ENCODE data around the gene LSAMP.

Gene LSAMP

DNA sequence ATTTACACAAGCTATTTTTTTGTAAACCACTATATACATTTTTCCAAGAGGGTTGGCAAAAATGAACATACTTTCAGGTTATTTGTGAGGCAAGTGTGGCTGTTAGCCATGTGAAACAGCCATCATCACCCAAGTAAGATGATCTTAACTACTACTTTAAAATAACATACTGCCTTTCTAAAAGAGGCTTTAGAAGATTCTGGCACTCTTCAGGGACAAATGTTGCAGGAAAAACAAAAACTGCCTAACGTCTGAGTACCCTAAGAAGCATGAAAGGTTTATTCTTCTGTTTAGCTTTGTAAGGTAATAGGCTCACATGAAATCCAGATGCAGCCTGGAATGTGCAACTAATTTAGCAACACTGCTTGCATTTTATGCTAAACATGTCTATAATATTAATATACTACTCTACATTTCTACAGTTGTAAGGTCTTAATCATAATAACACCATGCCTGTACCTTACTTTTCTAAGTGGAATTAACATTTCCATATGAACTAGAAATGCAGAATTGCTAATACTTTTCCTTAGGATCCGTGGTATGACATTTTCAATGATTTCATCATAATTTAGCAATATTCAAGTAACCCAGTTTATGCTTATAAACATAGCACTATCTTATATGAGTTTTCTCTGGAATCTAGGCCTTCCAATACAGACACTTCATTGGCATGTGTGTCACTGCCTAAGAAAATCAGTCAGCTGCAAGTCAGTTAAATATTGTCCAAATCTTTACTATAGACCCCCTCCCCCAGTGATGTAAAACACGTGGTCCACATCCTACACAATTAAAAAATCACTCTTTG, 4.5 kb upstream of the LSAMP start:
- H3K27ac ChIP-seq (ENCODE audit: low read length) = no peak overlapping the region
- no peaks in the 10 kb centered on the region for H3K9me3 ChIP-seq (ENCODE audit: insufficient read depth, low read depth, low read length)
- no peaks in the 10 kb centered on the region for H3K36me3 ChIP-seq (ENCODE audit: insufficient read depth, low read depth, low read length)
- H3K27me3 ChIP-seq (ENCODE audit: insufficient read depth, low read length) = peaks cover under 1% of the 10 kb centered on the region; the same call in 1 of the 2 replicates
- peaks cover 10% of the 10 kb centered on the region; the same call in 1 of the 2 replicates for H3K4me1 ChIP-seq (ENCODE audit: insufficient read depth, low read length)
- H3K9ac ChIP-seq (ENCODE audit: low read depth, low read length) = no peak overlapping the region
- H3K4me3 ChIP-seq (ENCODE audit: low read length) = no peak overlapping the region

DNA sequence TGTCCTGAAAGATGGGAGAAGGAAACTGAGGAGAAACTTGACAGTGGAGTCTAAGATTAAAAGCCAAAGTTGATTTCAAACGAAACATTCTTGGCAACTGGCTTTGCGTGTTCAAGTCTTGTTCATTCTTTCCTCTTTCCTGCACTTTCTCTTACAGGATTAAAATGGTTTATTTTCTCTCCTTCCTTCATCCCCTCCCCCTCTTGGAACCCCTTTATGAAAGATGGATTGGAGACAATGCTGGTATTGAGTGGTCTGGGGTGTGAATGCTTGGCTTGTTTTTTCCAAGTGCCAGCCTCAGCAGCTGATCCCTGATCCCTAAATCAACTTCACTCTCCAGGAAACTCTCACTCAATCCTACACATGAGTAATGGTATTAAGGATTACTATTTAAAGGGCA, 703 bp upstream of the LSAMP start:
- Histone ChIP-seq H3K4me1 (ENCODE audit: insufficient read depth, low read length) (peaks cover 23% of the 10 kb centered on the region), H3K36me3 (ENCODE audit: insufficient read depth, low read depth, low read length) (no peaks in the 10 kb centered on the region), H3K9ac (ENCODE audit: low read depth, low read length) (peak overlapping the region; percentile 16; the same call in 1 of the 2 replicates), H3K4me3 (ENCODE audit: low read length) (peak overlapping the region; percentile 55; the same call in 1 of the 2 replicates), H3K9me3 (ENCODE audit: insufficient read depth, low read depth, low read length) (no peaks in the 10 kb centered on the region), H3K27ac (ENCODE audit: low read length) (no peak overlapping the region), H3K27me3 (ENCODE audit: insufficient read depth, low read length) (peaks cover 17% of the 10 kb centered on the region)

DNA sequence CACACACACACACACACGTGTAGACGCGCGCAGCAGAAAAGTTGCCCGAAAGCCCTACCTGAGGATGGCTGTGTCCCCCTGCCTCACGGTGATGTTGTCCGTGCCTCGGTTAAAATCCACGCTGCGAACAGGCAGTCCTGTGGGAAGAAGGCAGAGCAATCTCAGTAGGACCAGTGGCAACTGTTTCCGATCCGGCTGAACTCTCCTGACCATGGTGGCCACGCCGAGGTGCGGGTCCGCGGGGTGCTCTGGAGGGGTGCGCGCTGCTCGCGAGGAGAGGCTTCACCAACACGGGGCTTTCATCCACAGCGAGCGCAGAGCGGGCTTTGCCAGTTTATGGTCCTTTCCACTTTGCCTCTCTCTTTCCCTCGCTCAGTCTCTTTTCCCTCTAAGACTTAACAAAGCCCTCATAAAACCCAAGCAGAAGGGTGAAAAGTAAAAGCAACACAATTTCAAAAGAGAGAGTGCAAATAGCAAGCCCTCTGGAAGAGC, 422 bp downstream of the LSAMP start:
- Histone ChIP-seq H3K4me3 (ENCODE audit: low read length) (peak overlapping the region; percentile 85), H3K4me1 (ENCODE audit: insufficient read depth, low read length) (peaks cover 23% of the 10 kb centered on the region), H3K9me3 (ENCODE audit: insufficient read depth, low read depth, low read length) (no peaks in the 10 kb centered on the region), H3K9ac (ENCODE audit: low read depth, low read length) (peak overlapping the region; percentile 72; the same call in 1 of the 2 replicates), H3K27me3 (ENCODE audit: insufficient read depth, low read length) (peaks cover 17% of the 10 kb centered on the region), H3K36me3 (ENCODE audit: insufficient read depth, low read depth, low read length) (no peaks in the 10 kb centered on the region), H3K27ac (ENCODE audit: low read length) (no peak overlapping the region)

DNA sequence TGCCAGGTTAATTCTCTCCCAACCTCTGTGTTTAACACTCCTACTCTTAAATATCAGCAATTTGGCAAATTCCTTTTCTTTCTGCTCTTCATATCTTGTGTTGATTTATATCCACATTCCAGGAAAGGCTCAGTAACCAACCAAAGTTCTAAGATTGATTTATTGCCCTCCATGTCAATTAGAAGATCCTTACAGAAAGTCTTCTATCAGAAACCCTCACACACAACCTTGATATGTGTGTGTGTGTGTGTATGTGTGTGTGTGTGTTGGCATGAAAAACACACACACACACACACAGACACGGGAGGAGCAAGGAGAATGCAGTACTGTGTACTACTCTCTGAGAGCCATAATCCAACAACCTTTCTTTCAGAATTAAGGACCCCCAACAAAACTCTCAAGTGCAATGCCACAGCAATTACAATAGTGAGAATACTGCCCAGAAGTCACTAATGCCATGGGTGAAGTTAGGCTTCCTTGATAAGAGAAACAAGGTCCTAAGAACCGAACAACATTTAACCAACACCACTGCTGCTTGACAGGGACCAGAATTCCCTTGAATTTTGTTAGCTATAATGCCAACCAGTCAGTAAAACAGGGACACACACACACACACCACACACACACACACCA, 1.1 kb downstream of the LSAMP start:
- peak overlapping the region; percentile 72; the same call in 1 of the 2 replicates for H3K9ac ChIP-seq (ENCODE audit: low read depth, low read length)
- peaks cover 23% of the 10 kb centered on the region for H3K4me1 ChIP-seq (ENCODE audit: insufficient read depth, low read length)
- no peaks in the 10 kb centered on the region for H3K9me3 ChIP-seq (ENCODE audit: insufficient read depth, low read depth, low read length)
- peaks cover 17% of the 10 kb centered on the region for H3K27me3 ChIP-seq (ENCODE audit: insufficient read depth, low read length)
- H3K27ac ChIP-seq (ENCODE audit: low read length) = no peak overlapping the region
- H3K36me3 ChIP-seq (ENCODE audit: insufficient read depth, low read depth, low read length) = no peaks in the 10 kb centered on the region
- H3K4me3 ChIP-seq (ENCODE audit: low read length) = peak overlapping the region; percentile 85

DNA sequence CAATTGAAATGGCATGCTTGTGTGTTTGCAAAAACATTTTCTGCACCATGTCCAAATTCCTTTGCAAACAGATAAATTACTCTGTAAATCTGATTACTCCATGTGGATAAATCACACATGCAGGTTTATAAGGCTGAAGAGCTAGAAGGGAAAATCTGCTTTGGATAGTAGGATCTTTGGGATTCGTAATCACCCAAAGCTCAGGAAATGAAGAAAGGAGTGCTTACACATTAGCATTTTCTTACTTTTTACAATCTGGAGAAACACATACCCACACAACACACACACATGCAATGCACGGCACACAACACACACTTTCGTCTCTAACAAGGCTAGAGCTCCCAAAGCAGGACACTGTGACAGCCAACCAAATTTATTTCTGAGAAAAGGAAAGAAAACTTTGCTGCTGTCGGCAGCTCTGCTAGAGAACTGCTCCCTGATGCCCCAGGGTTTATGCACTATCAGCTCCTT, 2.1 kb downstream of the LSAMP start:
- Histone ChIP-seq H3K27me3 (ENCODE audit: insufficient read depth, low read length) (peaks cover 17% of the 10 kb centered on the region), H3K4me3 (ENCODE audit: low read length) (peak overlapping the region; percentile 85), H3K4me1 (ENCODE audit: insufficient read depth, low read length) (peaks cover 23% of the 10 kb centered on the region), H3K36me3 (ENCODE audit: insufficient read depth, low read depth, low read length) (no peaks in the 10 kb centered on the region), H3K9ac (ENCODE audit: low read depth, low read length) (peak overlapping the region; percentile 42; the same call in 1 of the 2 replicates), H3K9me3 (ENCODE audit: insufficient read depth, low read depth, low read length) (no peaks in the 10 kb centered on the region), H3K27ac (ENCODE audit: low read length) (no peak overlapping the region)

DNA sequence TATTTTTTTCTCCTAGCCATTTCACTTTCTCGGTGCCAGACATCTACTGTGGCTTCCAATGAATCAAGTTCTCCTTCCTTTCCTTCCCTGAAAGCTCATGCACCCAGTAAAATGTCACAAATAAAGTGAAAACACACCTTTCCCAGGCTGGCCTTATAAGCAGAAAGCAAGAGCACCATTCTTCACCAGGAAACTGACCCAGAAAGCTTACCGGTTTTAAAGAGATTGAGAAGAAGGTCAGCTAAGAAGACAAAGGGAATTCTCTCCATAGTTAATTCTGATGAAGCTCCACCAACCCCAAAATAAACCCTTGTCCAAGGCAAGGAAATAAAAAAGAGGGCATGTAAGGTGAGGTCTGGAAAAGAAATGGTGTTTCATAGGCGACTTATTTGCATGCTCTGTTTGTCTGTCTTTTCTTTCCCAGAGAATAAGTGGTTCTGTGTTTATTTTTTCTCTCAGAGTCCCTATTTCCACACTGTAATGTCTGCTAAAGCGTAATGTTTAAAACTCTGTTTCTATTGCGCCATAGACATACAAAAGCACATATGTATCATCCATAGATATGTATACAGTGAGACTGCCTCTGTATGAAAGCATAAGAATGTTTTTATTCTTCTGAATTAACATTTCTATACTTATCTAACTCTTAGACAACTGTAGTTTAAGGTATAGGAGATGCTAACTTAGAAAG, 2.8 kb downstream of the LSAMP start:
- peaks cover 23% of the 10 kb centered on the region for H3K4me1 ChIP-seq (ENCODE audit: insufficient read depth, low read length)
- H3K9ac ChIP-seq (ENCODE audit: low read depth, low read length) = no peak overlapping the region
- peaks cover 17% of the 10 kb centered on the region for H3K27me3 ChIP-seq (ENCODE audit: insufficient read depth, low read length)
- no peaks in the 10 kb centered on the region for H3K36me3 ChIP-seq (ENCODE audit: insufficient read depth, low read depth, low read length)
- peak overlapping the region; percentile 85 for H3K4me3 ChIP-seq (ENCODE audit: low read length)
- H3K27ac ChIP-seq (ENCODE audit: low read length) = no peak overlapping the region
- no peaks in the 10 kb centered on the region for H3K9me3 ChIP-seq (ENCODE audit: insufficient read depth, low read depth, low read length)

DNA sequence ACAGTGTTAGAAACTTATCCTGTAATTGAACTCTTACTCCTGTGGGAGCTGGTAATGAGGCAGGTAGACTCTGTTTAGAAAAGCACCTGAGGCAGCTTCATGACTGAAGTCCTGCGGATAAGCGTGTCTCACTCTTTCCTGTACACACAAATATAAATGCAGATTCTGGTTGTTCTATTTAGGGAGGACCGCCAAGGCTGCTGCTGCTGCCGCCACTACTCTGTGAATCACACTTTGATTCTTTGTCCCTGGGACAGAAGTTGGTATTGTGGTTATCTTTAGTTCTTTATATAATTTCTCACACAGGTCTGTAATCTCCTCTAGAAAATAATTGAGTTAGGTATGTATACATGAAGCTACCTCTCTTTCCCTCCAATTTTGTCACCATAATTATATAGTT, 3.6 kb downstream of the LSAMP start:
- H3K4me3 ChIP-seq (ENCODE audit: low read length) = no peak overlapping the region

DNA sequence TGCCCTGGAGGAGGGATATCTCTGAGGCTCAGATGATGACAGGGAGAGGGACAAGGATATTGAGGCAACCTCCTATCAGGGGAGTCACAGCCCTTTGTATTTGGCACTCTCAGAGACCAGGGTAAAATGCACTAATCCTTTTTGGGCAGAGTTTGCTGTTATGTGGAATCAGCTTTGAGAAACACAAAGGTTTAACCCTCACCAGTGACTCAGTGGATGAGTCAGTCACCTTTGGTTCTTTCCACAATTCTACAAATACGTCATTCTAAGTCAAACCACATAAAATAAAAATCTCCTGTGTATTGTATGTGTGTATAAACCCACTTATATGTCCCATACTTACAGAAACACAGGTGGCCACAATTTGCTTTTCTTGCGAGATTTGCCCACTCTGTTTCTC, 5.1 kb downstream of the LSAMP start:
- Histone ChIP-seq H3K27me3 (ENCODE audit: insufficient read depth, low read length) (peaks cover 17% of the 10 kb centered on the region), H3K9ac (ENCODE audit: low read depth, low read length) (no peak overlapping the region), H3K36me3 (ENCODE audit: insufficient read depth, low read depth, low read length) (no peaks in the 10 kb centered on the region), H3K9me3 (ENCODE audit: insufficient read depth, low read depth, low read length) (no peaks in the 10 kb centered on the region), H3K4me1 (ENCODE audit: insufficient read depth, low read length) (peaks cover 17% of the 10 kb centered on the region), H3K4me3 (ENCODE audit: low read length) (no peak overlapping the region), H3K27ac (ENCODE audit: low read length) (no peak overlapping the region)

More for the DNA sequence above, 3.6 kb downstream of the LSAMP start:
- H3K27ac ChIP-seq (ENCODE audit: low read length) = no peak overlapping the region
- no peaks in the 10 kb centered on the region for H3K36me3 ChIP-seq (ENCODE audit: insufficient read depth, low read depth, low read length)
- peaks cover 23% of the 10 kb centered on the region for H3K4me1 ChIP-seq (ENCODE audit: insufficient read depth, low read length)
- H3K27me3 ChIP-seq (ENCODE audit: insufficient read depth, low read length) = peaks cover 17% of the 10 kb centered on the region
- no peak overlapping the region for H3K9ac ChIP-seq (ENCODE audit: low read depth, low read length)
- H3K9me3 ChIP-seq (ENCODE audit: insufficient read depth, low read depth, low read length) = no peaks in the 10 kb centered on the region

DNA sequence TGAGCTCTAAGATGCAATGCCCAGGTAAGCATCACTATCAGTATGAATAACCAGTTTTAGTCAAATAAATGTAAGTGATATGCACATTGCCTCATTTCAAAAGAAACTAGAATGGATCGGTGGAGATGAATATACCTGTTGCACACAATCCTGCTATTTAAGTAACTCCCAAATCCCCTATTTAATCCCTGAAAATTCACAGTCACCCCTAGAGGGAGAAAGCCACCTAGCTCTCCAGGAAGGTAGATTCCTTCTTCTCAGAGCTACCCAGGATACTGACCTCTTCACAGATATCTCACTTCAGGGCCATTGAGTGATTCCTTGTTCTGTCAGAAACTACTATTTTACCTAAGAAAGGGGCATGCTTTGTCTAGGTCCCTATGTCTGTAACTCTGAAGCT, 11.7 kb downstream of the LSAMP start:
- 0 out of 2 replicates have a peak, but pooled peaks cover 5% of the 10 kb centered on the region for H3K4me1 ChIP-seq (ENCODE audit: insufficient read depth, low read length)
- H3K27me3 ChIP-seq (ENCODE audit: insufficient read depth, low read length) = no peaks in the 10 kb centered on the region
- H3K36me3 ChIP-seq (ENCODE audit: insufficient read depth, low read depth, low read length) = no peaks in the 10 kb centered on the region
- H3K4me3 ChIP-seq (ENCODE audit: low read length) = no peak overlapping the region
- no peaks in the 10 kb centered on the region for H3K9me3 ChIP-seq (ENCODE audit: insufficient read depth, low read depth, low read length)
- no peak overlapping the region for H3K27ac ChIP-seq (ENCODE audit: low read length)
- H3K9ac ChIP-seq (ENCODE audit: low read depth, low read length) = no peak overlapping the region

DNA sequence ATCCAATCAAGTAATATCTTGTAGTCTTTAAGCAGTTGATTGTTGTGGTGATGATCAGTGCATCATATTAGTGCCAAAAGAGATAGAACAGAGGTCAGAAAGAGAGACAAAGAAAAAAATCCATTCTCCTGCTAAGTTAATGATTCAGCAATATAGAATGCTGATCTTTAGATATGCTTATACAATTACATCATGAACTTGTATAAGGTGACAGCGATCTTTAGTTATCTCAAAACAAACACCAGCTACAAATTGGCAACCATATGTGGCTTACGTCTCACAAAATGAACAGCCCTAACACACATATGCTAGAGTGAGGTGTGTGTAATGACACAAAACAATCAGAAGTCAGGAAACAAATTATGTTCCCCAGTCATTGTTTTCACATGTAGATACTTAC, 12.5 kb downstream of the LSAMP start:
- H3K4me1 ChIP-seq (ENCODE audit: insufficient read depth, low read length) = 0 out of 2 replicates have a peak, but pooled peaks cover 5% of the 10 kb centered on the region
- H3K9ac ChIP-seq (ENCODE audit: low read depth, low read length) = no peak overlapping the region
- no peak overlapping the region for H3K27ac ChIP-seq (ENCODE audit: low read length)
- H3K9me3 ChIP-seq (ENCODE audit: insufficient read depth, low read depth, low read length) = no peaks in the 10 kb centered on the region
- no peaks in the 10 kb centered on the region for H3K27me3 ChIP-seq (ENCODE audit: insufficient read depth, low read length)
- H3K4me3 ChIP-seq (ENCODE audit: low read length) = no peak overlapping the region
- H3K36me3 ChIP-seq (ENCODE audit: insufficient read depth, low read depth, low read length) = no peaks in the 10 kb centered on the region

DNA sequence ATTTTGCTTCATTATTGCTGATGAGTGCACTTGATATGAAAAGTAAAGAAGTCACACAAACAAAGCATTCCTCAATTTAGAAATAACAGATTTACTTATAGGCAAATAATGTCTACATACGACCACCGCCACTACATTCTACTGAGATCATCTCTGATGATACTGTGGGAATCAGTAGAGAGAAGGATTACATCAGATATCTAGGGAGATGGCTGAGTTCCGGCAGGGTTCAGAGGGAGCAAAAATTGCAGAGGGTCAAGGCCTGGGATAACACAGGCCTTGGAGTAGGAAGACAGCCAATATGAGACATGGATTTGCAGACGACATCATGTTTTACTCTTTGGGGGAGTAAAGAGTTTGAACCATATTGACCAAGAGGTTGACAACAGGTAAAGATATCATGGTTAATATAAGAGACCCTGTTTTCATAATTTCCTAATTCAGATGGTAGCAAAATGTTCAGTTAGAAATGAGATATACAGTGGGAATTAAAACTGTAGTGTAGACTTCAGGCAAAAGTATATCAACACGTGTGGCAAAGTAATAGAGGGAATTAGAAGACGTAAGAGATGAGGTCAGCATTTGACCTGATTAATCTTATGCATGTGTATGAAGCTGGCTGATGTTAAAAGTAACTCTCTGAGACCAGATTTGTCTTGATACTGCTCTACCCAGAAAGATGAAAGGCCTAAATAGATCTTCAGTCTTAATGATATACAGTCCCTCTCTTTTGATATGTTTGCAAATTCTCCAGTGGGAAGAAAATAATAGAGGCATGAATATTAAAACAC, 15.6 kb downstream of the LSAMP start:
- Histone ChIP-seq H3K4me3 (ENCODE audit: low read length) (no peak overlapping the region), H3K36me3 (ENCODE audit: insufficient read depth, low read depth, low read length) (no peaks in the 10 kb centered on the region), H3K9me3 (ENCODE audit: insufficient read depth, low read depth, low read length) (no peaks in the 10 kb centered on the region), H3K4me1 (ENCODE audit: insufficient read depth, low read length) (0 out of 2 replicates have a peak, but pooled peaks cover 5% of the 10 kb centered on the region), H3K9ac (ENCODE audit: low read depth, low read length) (no peak overlapping the region), H3K27ac (ENCODE audit: low read length) (no peak overlapping the region), H3K27me3 (ENCODE audit: insufficient read depth, low read length) (no peaks in the 10 kb centered on the region)

Measured in iPS-20b (cell line).